DLD1 (cell line): ENCODE measurements around the gene XRCC1.

Experiments
- in situ Hi-C: cut with HindIII; loops from 2 replicates; pipeline ENCODE4 v1.10.0; 2017; ENCODE audit warnings: low sequenced_read_pairs

Gene XRCC1

GRCh38 chr19:43495082-43495481 lies 80.2 kb downstream of the XRCC1 start:
- in situ Hi-C loops, result no loop called here
